NCI-H82 treated with DMSO at 0.1 percent for 48 hours (cell line): ENCODE measurements around the gene A2ML1.
"Not testable (repeated sequence)": the region's sequence is repeated elsewhere in the genome, so short reads cannot be mapped to it uniquely, and the experiment has no call there.

ENCODE experiments used
- DNase-seq: peaks from one replicate; lab custom pipeline; 2025; ENCODE audit not compliant: unreplicated experiment; lab: John Stamatoyannopoulos, UW

The A2ML1 gene

GRCh38 chr12:8816448-8817050 is 5.9 kb upstream of the A2ML1 start:
- no peak for DNase-seq

- DNase-seq = no peak
Measured at GRCh38 chr12:8817856-8818255, 4.6 kb upstream of the A2ML1 start.

GRCh38 chr12:8818526-8818925 is 3.9 kb upstream of the A2ML1 start:
- DNase-seq = no peak

GRCh38 chr12:8819666-8819980 is 2.8 kb upstream of the A2ML1 start:
- DNase-seq = no peak

GRCh38 chr12:8820676-8821407 is 1.6 kb upstream of the A2ML1 start:
- not testable (repeated sequence) for DNase-seq

- DNase-seq = no peak
Measured at GRCh38 chr12:8821591-8821990, 830 bp upstream of the A2ML1 start.

GRCh38 chr12:8823565-8824300 is 1.3 kb downstream of the A2ML1 start:
- DNase-seq = peak; percentile 66

GRCh38 chr12:8827551-8828256 is 5.3 kb downstream of the A2ML1 start:
- DNase-seq = no peak

- DNase-seq = no peak
Measured at GRCh38 chr12:8828257-8829124, 6.1 kb downstream of the A2ML1 start.

GRCh38 chr12:8829125-8829518 is 6.7 kb downstream of the A2ML1 start:
- DNase-seq = no peak

GRCh38 chr12:8829621-8830020 is 7.2 kb downstream of the A2ML1 start:
- DNase-seq = no peak

GRCh38 chr12:8831116-8831515 is 8.7 kb downstream of the A2ML1 start:
- DNase-seq = no peak

- no peak for DNase-seq
Measured at GRCh38 chr12:8832500-8832899, 10.1 kb downstream of the A2ML1 start.

GRCh38 chr12:8834230-8834629 is 11.8 kb downstream of the A2ML1 start:
- DNase-seq = no peak

- no peak for DNase-seq
Measured at GRCh38 chr12:8837291-8837690, 14.9 kb downstream of the A2ML1 start.

GRCh38 chr12:8840321-8840720 is 17.9 kb downstream of the A2ML1 start:
- no peak for DNase-seq

- no peak for DNase-seq
Measured at GRCh38 chr12:8840938-8841633, 18.7 kb downstream of the A2ML1 start.

GRCh38 chr12:8841778-8842177 is 19.4 kb downstream of the A2ML1 start:
- no peak for DNase-seq

GRCh38 chr12:8844665-8845064 is 22.2 kb downstream of the A2ML1 start:
- DNase-seq = no peak

- DNase-seq = no peak
Measured at GRCh38 chr12:8846305-8846704, 23.9 kb downstream of the A2ML1 start.
